Fibroblast of mammary gland (primary cell): Measurements from ENCODE around the gene SLC13A4.

Experiments used
- DNase-seq: peaks from one replicate; pipeline ENCODE4 v3.0.0-alpha.2; 2010; ENCODE audit warnings: low read depth
- H3K4me3 ChIP-seq: 2 replicates; pipeline ENCODE4 v1.5.1; 2011; ENCODE audit warnings: low read depth, mild to moderate bottlenecking, low read length, moderate library complexity; ENCODE audit not compliant: control insufficient read depth
- TF ChIP-seq, protein P1 (sequence below): conservative IDR thresholded peaks from 2 replicates; pipeline ENCODE4 v1.5.1; 2011; ENCODE audit warnings: low read depth, low read length, inconsistent platforms; ENCODE audit not compliant: control insufficient read depth, insufficient read depth

The SLC13A4 gene

DNA sequence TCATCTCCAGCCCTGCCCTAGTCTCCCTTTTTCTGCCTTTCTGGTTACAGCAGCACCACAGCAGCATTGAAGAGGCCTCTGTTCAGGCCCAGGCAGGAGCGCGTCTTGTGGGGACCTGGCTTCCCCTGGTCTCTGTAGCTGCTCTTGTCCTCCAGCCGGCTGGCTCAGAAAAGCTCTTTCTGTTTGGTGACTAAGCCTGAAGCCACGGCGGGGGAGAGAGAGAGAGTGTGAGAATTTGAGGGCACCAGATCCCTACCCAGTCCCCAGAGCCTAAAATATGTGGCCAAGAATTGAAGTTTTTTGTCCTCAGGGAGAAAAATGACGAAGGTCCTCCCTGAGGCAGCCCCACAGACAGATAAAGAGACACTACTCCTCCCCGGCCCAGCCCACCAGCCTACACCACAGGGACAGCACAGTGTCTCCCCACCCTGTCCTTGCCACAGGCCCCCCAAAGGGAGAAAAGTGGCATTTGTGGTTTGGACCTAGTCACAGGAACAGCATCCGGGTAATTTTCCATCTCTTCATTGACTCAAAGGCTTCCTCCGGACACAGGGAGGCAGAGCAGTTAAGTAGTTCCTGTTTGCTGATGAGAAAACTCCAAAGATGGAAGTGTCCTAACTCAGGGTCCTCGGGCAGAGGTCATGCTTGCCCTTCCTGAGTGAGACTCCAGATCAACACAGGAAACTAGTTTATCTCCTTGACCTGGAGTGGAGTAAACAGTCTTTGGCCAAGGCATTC lies 33.9 kb upstream of the SLC13A4 start:
- no peak overlapping the region for H3K4me3 ChIP-seq
- TF ChIP-seq, protein P1, sequence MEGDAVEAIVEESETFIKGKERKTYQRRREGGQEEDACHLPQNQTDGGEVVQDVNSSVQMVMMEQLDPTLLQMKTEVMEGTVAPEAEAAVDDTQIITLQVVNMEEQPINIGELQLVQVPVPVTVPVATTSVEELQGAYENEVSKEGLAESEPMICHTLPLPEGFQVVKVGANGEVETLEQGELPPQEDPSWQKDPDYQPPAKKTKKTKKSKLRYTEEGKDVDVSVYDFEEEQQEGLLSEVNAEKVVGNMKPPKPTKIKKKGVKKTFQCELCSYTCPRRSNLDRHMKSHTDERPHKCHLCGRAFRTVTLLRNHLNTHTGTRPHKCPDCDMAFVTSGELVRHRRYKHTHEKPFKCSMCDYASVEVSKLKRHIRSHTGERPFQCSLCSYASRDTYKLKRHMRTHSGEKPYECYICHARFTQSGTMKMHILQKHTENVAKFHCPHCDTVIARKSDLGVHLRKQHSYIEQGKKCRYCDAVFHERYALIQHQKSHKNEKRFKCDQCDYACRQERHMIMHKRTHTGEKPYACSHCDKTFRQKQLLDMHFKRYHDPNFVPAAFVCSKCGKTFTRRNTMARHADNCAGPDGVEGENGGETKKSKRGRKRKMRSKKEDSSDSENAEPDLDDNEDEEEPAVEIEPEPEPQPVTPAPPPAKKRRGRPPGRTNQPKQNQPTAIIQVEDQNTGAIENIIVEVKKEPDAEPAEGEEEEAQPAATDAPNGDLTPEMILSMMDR, result no peak
- DNase-seq, result no peak

DNA sequence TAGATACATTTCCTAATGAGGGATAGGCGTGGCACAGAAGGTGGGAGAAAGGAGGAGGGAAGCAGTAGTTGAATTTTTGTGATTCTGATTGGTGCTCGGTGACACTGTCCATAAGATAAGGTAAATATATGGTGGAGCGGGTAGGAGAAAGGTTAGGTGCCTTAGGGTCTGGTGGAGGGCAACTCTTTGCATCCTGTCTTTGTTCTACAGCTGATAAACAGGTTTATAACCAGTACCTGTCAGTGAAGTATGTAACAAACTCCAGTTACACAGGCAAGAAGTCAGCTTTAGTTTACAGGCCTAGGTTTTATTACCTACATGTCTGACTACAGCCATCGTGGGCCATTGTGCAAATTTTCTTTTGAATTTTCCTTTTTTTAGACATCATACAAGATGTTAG lies 31.5 kb upstream of the SLC13A4 start:
- no peak for DNase-seq
- TF ChIP-seq, protein P1, result no peak
- H3K4me3 ChIP-seq, result no peak overlapping the region

- TF ChIP-seq, protein P1, result no peak
- DNase-seq, result peak; percentile 63
- peak overlapping the region; percentile 22 for H3K4me3 ChIP-seq
Measured at GRCh38 chr7:135758531-135758932, 30.5 kb upstream of the SLC13A4 start.

GRCh38 chr7:135757719-135758411 lies 29.9 kb upstream of the SLC13A4 start:
- TF ChIP-seq, protein P1, result no peak
- peak overlapping the region; percentile 22 for H3K4me3 ChIP-seq
- peak; percentile 75 for DNase-seq

GRCh38 chr7:135756191-135756590 lies 28.2 kb upstream of the SLC13A4 start:
- DNase-seq, result no peak
- no peak overlapping the region for H3K4me3 ChIP-seq
- TF ChIP-seq, protein P1, result no peak

DNA sequence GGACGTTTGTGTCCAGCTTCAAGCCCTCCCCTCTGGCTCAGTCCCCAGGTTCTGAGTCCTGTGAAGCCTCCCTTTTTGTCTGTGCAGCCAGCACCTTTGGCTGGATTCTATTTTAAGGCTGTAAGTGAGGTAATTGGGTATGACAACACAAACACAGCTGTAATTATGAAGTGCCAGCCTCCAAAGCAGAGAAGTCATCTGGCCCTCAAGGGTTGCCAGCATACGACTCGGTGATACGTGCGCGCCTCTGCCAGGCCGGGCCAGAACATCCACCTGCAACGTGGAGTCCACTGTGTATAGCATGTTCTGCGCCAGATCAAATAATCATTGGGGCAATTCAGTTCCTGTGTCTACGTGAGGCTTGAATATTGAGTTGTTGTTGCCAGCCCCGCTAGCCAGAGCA lies 27.4 kb upstream of the SLC13A4 start:
- TF ChIP-seq, protein P1, result no peak
- no peak overlapping the region for H3K4me3 ChIP-seq
- DNase-seq, result no peak
